Activated gamma-delta T cell treated with anti-CD3 and anti-CD28 coated beads, Interleukin-2, amount 50 U/mL, for 16 hours (primary cell): ENCODE data around the gene PLPPR1.

ENCODE experiments used
- DNase-seq: peaks from one replicate; pipeline ENCODE4 v3.0.0-alpha.2; 2020; ENCODE audit warnings: low read depth

The PLPPR1 gene

GRCh38 chr9:101352892-101353463 is 324.5 kb downstream of the PLPPR1 start:
- no peak for DNase-seq

- DNase-seq = no peak
These were observed 325.2 kb downstream of the PLPPR1 start for GRCh38 chr9:101353683-101354082.

GRCh38 chr9:101354143-101354764 is 325.7 kb downstream of the PLPPR1 start:
- DNase-seq = no peak

- DNase-seq = no peak
These were observed 326.5 kb downstream of the PLPPR1 start for GRCh38 chr9:101354765-101355708.

- DNase-seq = no peak
These were observed 328.1 kb downstream of the PLPPR1 start for GRCh38 chr9:101356619-101357018.

GRCh38 chr9:101359679-101360078 is 331.2 kb downstream of the PLPPR1 start:
- no peak for DNase-seq

GRCh38 chr9:101360647-101361046 is 332.1 kb downstream of the PLPPR1 start:
- no peak for DNase-seq

GRCh38 chr9:101362450-101362849 is 333.9 kb downstream of the PLPPR1 start:
- DNase-seq = no peak

- no peak for DNase-seq
These were observed 336.7 kb downstream of the PLPPR1 start for GRCh38 chr9:101365181-101365580.

GRCh38 chr9:101366038-101366756 is 337.7 kb downstream of the PLPPR1 start:
- no peak for DNase-seq

- DNase-seq = no peak
These were observed 338.8 kb downstream of the PLPPR1 start for GRCh38 chr9:101367323-101367722.

GRCh38 chr9:101369286-101369685 is 340.8 kb downstream of the PLPPR1 start:
- no peak for DNase-seq

- DNase-seq = no peak
These were observed 341.5 kb downstream of the PLPPR1 start for GRCh38 chr9:101369884-101370531.

- DNase-seq = no peak
These were observed 343.3 kb downstream of the PLPPR1 start for GRCh38 chr9:101371813-101372212.

- DNase-seq = no peak
These were observed 344.0 kb downstream of the PLPPR1 start for GRCh38 chr9:101372327-101373118.
